ENCODE results near the gene CD300A. TPM values are rescaled to one million over a fixed set of nuclear protein-coding genes. Genes with fewer than 3 reads are reported as not detected.

The CD300A gene
- total RNA-seq, 1 experiment from 2014 or later = not detected

DNA sequence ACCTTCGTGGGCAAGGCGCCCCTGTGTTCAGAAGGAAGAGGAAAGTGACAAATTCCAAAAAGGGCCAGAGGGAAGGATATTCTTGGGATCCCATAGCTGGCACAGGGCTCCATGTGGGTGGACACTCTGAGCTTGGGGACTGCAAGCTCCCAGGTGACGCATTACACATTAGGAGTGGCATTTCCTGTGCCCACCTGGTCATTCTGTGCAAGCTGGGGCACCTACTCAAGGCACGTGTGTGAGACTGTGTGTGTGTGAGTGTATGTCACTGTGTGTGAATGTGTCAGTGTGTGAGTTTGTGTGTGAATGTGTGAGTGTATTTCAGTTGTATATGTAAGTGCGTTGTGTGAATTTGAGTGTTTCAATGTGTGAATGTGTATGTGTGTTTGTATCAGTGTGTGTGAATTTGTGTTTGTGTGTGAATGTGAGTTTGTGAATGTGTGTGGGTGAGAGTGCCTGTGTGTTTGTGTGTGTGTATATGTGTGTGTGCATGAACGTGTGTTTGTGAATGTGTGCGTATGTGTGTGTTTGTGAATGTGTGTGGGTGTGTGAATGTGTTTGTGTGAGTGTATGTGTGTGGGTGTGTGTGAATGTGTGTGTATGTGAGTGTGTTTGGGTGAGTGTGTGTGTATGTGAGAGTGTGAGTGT is 1.6 kb upstream of the CD300A start:
- Mint-ChIP-seq H3K27ac (ENCODE audit: low read depth, unreplicated experiment) (no peak overlapping the region), H3K36me3 (ENCODE audit: insufficient read depth, unreplicated experiment) (no peaks in the 10 kb centered on the region), H3K4me1 (ENCODE audit: insufficient read depth, unreplicated experiment) (no peaks in the 10 kb centered on the region), H3K9me3 (ENCODE audit: unreplicated experiment) (no peaks in the 10 kb centered on the region), H3K4me3 (ENCODE audit: unreplicated experiment) (no peak overlapping the region), H3K27me3 (ENCODE audit: insufficient read depth, unreplicated experiment) (peaks cover 4% of the 10 kb centered on the region)
- TF ChIP-seq, protein P1, sequence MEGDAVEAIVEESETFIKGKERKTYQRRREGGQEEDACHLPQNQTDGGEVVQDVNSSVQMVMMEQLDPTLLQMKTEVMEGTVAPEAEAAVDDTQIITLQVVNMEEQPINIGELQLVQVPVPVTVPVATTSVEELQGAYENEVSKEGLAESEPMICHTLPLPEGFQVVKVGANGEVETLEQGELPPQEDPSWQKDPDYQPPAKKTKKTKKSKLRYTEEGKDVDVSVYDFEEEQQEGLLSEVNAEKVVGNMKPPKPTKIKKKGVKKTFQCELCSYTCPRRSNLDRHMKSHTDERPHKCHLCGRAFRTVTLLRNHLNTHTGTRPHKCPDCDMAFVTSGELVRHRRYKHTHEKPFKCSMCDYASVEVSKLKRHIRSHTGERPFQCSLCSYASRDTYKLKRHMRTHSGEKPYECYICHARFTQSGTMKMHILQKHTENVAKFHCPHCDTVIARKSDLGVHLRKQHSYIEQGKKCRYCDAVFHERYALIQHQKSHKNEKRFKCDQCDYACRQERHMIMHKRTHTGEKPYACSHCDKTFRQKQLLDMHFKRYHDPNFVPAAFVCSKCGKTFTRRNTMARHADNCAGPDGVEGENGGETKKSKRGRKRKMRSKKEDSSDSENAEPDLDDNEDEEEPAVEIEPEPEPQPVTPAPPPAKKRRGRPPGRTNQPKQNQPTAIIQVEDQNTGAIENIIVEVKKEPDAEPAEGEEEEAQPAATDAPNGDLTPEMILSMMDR (IDR thresholded peaks at IDR 0.05; ENCODE audit: unreplicated experiment) = no peak
- no TSS peak for BruUV-seq (replicated peaks)
- ChIA-PET CTCF (interaction anchor here (0.5 to 0.7 kb wide), 2 partner anchors 83 to 99 kb away, joined by 4 to 5 read pairs; no protein-coding TSS in a partner anchor), POLR2A (no interaction called here)
- intact Hi-C loops (cut with micrococcal nuclease) = no loop called here
- DNase-seq (ENCODE audit: unreplicated experiment) = no peak

DNA sequence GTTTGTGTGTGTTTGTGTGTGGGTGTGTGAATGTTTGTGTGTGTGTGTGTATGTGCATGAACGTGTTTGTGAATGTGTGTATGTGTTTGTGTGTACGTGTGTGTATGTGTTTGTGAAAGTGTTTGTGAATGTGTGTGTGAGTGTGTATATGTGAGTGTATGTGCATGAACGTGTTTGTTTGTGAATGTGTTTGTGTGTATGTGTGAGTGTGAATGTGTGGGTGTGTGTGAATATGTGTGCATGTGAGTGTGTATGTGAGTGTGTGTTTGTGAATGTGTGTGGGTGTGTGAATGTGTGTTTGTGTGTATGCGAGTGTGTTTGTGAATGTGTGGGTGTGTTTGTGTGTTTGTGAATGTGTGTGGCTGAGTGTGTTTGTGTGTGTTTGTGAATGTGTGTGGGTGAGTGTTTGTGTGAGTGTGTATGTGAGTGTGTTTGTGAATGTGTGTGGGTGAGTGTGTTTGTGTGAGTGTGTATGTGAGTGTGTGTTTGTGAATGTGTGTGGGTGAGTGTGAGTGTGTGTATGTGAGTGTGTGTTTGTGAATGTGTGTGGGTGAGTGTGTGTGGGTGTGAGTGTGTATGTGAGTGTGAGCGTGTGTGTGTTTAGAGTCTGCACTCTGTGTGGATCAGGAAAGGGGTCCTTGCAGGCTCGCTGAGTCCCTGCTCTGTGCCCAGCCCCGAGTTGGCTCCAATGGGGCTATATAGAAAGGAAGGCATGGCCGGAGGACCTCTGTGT is 890 bp upstream of the CD300A start:
- TF ChIP-seq, protein P1 (IDR thresholded peaks at IDR 0.05; ENCODE audit: unreplicated experiment) = no peak
- no TSS peak for BruUV-seq (replicated peaks)
- no peak overlapping the region for H3K4me3 Mint-ChIP-seq (ENCODE audit: unreplicated experiment)
- H3K9me3 Mint-ChIP-seq (ENCODE audit: unreplicated experiment) = no peaks in the 10 kb centered on the region
- CTCF ChIA-PET = no interaction called here
- intact Hi-C loops (cut with micrococcal nuclease) = no loop called here
- no peaks in the 10 kb centered on the region for H3K36me3 Mint-ChIP-seq (ENCODE audit: insufficient read depth, unreplicated experiment)
- POLR2A ChIA-PET = no interaction called here
- H3K27ac Mint-ChIP-seq (ENCODE audit: low read depth, unreplicated experiment) = no peak overlapping the region
- DNase-seq (ENCODE audit: unreplicated experiment) = no peak
- H3K27me3 Mint-ChIP-seq (ENCODE audit: insufficient read depth, unreplicated experiment) = peaks cover 11% of the 10 kb centered on the region
- no peaks in the 10 kb centered on the region for H3K4me1 Mint-ChIP-seq (ENCODE audit: insufficient read depth, unreplicated experiment)

DNA sequence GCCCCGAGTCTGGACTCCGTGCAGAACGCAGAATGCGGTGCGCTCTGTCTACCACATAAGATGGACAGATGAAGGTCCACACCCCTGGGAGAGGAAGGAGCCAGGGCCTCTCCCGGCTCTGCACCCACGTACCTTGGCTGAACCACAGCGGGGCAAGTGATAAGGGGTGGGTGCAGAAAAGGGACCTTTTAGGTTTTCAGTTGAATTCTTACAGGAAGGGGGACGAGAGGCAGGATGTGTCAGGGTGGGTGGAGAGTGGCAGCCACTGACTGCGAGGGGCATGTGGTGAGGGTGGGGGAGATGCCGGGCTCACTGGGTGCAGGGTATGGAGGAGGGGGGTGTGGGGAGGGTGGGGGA is 372 bp downstream of the CD300A start:
- ChIA-PET CTCF (interaction anchor here (0.6 to 1.0 kb wide), 2 partner anchors 136 to 244 kb away, joined by 3 read pairs; no protein-coding TSS in a partner anchor), POLR2A (no interaction called here)
- Mint-ChIP-seq H3K4me3 (ENCODE audit: unreplicated experiment) (no peak overlapping the region), H3K36me3 (ENCODE audit: insufficient read depth, unreplicated experiment) (no peaks in the 10 kb centered on the region), H3K27ac (ENCODE audit: low read depth, unreplicated experiment) (no peak overlapping the region), H3K4me1 (ENCODE audit: insufficient read depth, unreplicated experiment) (no peaks in the 10 kb centered on the region), H3K27me3 (ENCODE audit: insufficient read depth, unreplicated experiment) (peaks cover 13% of the 10 kb centered on the region), H3K9me3 (ENCODE audit: unreplicated experiment) (no peaks in the 10 kb centered on the region)
- intact Hi-C loops (cut with micrococcal nuclease) = no loop called here
- no peak for DNase-seq (ENCODE audit: unreplicated experiment)
- no TSS peak for BruUV-seq (replicated peaks)
- TF ChIP-seq, protein P1 (IDR thresholded peaks at IDR 0.05; ENCODE audit: unreplicated experiment) = no peak

DNA sequence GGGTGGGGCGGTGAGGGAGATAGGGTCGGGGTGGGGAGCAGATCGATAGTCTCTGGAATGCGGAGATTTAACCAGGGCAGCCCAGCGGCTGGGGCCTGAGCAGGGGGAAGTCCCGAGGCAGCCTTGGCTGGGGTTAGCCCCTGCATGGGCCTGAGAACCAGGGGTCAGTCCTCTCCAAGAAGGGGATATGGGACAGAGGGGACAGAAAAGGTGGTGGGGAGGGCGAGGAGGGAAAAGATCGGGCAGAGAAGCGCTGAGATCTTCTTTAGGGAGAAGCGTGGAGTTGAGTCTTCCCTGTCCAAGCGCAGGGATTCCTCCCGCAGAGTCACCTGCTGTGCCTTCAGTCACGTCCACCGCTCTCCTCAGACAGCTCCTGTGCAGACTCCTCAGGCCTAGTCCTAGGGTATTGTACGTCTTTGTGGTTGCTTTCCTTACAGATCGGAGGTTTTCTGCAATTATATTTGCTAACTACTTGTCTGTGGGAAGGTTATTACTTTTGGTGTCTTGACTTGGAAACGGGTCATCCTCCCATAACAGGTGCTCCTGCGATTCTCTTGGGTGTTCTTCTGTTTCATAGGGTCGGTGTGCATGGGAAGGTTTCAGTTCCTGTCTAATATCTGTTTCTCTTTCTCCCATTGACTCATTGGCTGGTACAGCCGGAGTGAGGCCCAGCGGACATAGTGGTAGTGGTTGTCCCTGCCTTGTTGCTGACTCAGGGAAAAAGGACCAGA is 952 bp downstream of the CD300A start:
- H3K4me3 Mint-ChIP-seq (ENCODE audit: unreplicated experiment) = no peak overlapping the region
- no peak overlapping the region for H3K27ac Mint-ChIP-seq (ENCODE audit: low read depth, unreplicated experiment)
- no peaks in the 10 kb centered on the region for H3K4me1 Mint-ChIP-seq (ENCODE audit: insufficient read depth, unreplicated experiment)
- H3K27me3 Mint-ChIP-seq (ENCODE audit: insufficient read depth, unreplicated experiment) = peaks cover 13% of the 10 kb centered on the region
- H3K9me3 Mint-ChIP-seq (ENCODE audit: unreplicated experiment) = no peaks in the 10 kb centered on the region
- intact Hi-C loops (cut with micrococcal nuclease) = no loop called here
- TF ChIP-seq, protein P1 (IDR thresholded peaks at IDR 0.05; ENCODE audit: unreplicated experiment) = no peak
- no peaks in the 10 kb centered on the region for H3K36me3 Mint-ChIP-seq (ENCODE audit: insufficient read depth, unreplicated experiment)
- ChIA-PET CTCF (interaction anchor here (1.0 kb wide), 1 partner anchor 136 kb away, joined by 3 read pairs; no protein-coding TSS in a partner anchor), POLR2A (no interaction called here)
- DNase-seq (ENCODE audit: unreplicated experiment) = no peak
- BruUV-seq (replicated peaks) = no TSS peak
